GM18858 (cell line): ENCODE results near the gene DEDD2.

ENCODE experiments used
- ATAC-seq: cut with Tn5 transposase; IDR thresholded peaks from one replicate; pipeline ENCODE4 v1.9.1; 2021; ENCODE audit not compliant: unreplicated experiment

The DEDD2 gene

DNA sequence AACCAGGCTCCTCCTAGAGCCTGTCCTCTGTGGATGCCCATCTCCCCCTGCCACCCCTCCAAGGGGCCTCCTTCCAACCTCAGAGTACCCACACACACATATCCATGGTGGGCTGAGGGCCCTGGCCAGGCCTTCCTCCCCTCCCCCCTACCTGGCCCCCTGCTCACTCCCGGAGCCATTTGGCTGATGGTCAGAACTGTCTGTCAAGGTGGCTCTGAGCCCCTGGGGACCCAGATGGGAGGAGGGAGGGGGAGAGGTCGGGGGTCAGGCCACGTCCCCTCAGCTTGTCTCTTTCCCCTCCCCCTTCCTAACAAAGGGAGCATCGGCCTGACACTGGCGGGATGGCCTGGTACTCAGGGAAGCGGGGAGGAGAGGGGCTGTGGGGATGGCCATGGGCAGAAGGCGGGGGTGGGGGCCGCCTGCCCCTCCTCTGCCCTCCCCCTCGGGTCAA is 66.5 kb downstream of the DEDD2 start:
- no peak for ATAC-seq

DNA sequence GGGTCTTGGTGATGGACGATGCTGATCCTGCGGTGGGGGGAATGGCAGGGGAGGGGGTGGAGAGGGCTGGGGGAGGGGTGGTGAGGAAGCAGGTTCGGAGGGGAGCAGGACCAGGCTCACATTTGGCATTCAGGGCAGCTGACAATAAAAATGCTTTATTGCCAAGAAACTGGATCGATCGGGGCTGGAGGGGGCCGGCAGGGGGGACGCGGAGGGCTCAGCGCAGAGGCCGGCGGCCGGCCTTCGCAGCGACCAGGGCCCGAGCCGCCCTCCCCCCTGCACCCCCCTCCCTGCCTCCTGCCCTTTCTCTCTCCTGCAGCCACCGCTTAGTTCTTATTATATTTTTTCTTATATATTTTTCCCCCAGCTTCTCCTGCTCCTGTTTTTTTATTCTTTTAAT is 67.1 kb downstream of the DEDD2 start:
- no peak for ATAC-seq

DNA sequence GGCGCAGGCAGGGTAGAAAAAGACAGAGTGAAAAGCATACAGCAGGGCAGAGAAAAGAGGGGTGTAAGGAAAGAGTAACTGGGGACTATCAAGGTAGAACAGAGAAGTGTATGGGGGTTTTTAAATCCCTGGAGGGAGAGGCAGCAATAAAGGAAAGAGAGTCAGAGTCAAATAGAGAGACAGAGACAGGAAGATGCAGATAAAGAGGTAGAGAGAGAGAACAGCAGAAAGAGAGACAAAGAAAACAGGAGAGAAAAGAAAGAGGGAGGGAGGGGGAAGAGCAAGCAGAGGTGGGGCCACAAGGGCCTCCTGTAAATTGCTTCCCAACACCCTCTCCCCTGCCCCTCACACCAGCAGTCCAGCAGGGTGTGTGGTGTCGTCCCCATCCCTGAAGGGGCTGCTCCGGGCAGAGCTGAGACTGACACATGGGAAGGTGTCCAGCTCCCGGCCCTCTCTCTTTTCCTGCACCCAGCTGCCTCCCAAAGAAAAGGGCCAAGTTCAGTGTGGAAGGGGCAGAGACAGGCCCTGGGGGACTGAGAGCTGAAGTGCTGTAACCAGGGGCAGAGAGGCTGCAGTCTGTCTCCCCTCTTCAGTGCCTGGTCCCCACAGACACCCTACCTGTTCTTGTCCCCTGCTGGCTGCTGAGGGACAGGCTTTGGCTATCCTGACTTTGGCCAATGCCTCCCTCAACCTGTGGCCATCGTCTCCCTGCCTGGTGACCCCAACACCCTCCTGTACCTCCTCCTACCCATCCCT is 67.9 kb downstream of the DEDD2 start:
- no peak for ATAC-seq
